ENCODE results near the gene ADAM33. TPM values are rescaled to one million over a fixed set of nuclear protein-coding genes. Genes with fewer than 3 reads are reported as not detected.
A peak's percentile ranks its signal among the peaks of the same experiment; 100 is the strongest.

ADAM33 gene
- total and polyA plus RNA-seq, 2 of the 13 experiments (the other 11 are each of a cell fraction or from before 2014, with no cell fraction given): not detected

- peak; percentile 44; the same call in 1 of the 2 replicates for TF ChIP-seq ZNF335 (CRISPR knock-in tag; IDR thresholded peaks at IDR 0.05)
- TF ChIP-seq MED13 (CRISPR knock-in tag; IDR thresholded peaks at IDR 0.05): 0 out of 2 replicates have a peak, but pooled peaks have one; percentile 19
- peak; percentile 64; the same call in 1 of the 2 replicates for TF ChIP-seq ZNF678 (CRISPR knock-in tag; IDR thresholded peaks at IDR 0.05)
- TF ChIP-seq, protein P1, sequence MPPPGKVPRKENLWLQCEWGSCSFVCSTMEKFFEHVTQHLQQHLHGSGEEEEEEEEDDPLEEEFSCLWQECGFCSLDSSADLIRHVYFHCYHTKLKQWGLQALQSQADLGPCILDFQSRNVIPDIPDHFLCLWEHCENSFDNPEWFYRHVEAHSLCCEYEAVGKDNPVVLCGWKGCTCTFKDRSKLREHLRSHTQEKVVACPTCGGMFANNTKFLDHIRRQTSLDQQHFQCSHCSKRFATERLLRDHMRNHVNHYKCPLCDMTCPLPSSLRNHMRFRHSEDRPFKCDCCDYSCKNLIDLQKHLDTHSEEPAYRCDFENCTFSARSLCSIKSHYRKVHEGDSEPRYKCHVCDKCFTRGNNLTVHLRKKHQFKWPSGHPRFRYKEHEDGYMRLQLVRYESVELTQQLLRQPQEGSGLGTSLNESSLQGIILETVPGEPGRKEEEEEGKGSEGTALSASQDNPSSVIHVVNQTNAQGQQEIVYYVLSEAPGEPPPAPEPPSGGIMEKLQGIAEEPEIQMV (CRISPR knock-in tag; IDR thresholded peaks at IDR 0.05; ENCODE audit: low read depth): peak; percentile 72; the same call in 1 of the 2 replicates
- TF ChIP-seq GATAD1 (CRISPR knock-in tag; IDR thresholded peaks at IDR 0.05): peak; percentile 60; the same call in 1 of the 2 replicates
- no peak for TF ChIP-seq PTBP1 (IDR thresholded peaks at IDR 0.05; ENCODE audit: low read depth, low read length, poor library complexity, severe bottlenecking)
- 0 out of 2 replicates have a peak, but pooled peaks have one; percentile 56 for TF ChIP-seq KLF6 (CRISPR knock-in tag; IDR thresholded peaks at IDR 0.05)
- TF ChIP-seq, protein P2, sequence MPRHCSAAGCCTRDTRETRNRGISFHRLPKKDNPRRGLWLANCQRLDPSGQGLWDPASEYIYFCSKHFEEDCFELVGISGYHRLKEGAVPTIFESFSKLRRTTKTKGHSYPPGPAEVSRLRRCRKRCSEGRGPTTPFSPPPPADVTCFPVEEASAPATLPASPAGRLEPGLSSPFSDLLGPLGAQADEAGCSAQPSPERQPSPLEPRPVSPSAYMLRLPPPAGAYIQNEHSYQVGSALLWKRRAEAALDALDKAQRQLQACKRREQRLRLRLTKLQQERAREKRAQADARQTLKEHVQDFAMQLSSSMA (CRISPR knock-in tag; IDR thresholded peaks at IDR 0.05): no peak
- TF ChIP-seq NR2F2 (IDR thresholded peaks at IDR 0.05; ENCODE audit: borderline replicate concordance, low read depth): peak; percentile 89
- TF ChIP-seq, protein P3, sequence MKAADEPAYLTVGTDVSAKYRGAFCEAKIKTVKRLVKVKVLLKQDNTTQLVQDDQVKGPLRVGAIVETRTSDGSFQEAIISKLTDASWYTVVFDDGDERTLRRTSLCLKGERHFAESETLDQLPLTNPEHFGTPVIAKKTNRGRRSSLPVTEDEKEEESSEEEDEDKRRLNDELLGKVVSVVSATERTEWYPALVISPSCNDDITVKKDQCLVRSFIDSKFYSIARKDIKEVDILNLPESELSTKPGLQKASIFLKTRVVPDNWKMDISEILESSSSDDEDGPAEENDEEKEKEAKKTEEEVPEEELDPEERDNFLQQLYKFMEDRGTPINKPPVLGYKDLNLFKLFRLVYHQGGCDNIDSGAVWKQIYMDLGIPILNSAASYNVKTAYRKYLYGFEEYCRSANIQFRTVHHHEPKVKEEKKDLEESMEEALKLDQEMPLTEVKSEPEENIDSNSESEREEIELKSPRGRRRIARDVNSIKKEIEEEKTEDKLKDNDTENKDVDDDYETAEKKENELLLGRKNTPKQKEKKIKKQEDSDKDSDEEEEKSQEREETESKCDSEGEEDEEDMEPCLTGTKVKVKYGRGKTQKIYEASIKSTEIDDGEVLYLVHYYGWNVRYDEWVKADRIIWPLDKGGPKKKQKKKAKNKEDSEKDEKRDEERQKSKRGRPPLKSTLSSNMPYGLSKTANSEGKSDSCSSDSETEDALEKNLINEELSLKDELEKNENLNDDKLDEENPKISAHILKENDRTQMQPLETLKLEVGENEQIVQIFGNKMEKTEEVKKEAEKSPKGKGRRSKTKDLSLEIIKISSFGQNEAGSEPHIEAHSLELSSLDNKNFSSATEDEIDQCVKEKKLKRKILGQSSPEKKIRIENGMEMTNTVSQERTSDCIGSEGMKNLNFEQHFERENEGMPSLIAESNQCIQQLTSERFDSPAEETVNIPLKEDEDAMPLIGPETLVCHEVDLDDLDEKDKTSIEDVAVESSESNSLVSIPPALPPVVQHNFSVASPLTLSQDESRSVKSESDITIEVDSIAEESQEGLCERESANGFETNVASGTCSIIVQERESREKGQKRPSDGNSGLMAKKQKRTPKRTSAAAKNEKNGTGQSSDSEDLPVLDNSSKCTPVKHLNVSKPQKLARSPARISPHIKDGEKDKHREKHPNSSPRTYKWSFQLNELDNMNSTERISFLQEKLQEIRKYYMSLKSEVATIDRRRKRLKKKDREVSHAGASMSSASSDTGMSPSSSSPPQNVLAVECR (CRISPR knock-in tag; IDR thresholded peaks at IDR 0.05; ENCODE audit: borderline replicate concordance): peak; percentile 75; the same call in 1 of the 2 replicates
- TF ChIP-seq ZNF775 (CRISPR knock-in tag; IDR thresholded peaks at IDR 0.05; ENCODE audit: borderline replicate concordance): 0 out of 2 replicates have a peak, but pooled peaks have one; percentile 77
- peak; percentile 98 for TF ChIP-seq CEBPB (IDR thresholded peaks at IDR 0.05; ENCODE audit: borderline replicate concordance, low read depth, low read length)
- TF ChIP-seq ZNF264 (CRISPR knock-in tag; IDR thresholded peaks at IDR 0.05): peak; percentile 89
- TF ChIP-seq, protein P4, sequence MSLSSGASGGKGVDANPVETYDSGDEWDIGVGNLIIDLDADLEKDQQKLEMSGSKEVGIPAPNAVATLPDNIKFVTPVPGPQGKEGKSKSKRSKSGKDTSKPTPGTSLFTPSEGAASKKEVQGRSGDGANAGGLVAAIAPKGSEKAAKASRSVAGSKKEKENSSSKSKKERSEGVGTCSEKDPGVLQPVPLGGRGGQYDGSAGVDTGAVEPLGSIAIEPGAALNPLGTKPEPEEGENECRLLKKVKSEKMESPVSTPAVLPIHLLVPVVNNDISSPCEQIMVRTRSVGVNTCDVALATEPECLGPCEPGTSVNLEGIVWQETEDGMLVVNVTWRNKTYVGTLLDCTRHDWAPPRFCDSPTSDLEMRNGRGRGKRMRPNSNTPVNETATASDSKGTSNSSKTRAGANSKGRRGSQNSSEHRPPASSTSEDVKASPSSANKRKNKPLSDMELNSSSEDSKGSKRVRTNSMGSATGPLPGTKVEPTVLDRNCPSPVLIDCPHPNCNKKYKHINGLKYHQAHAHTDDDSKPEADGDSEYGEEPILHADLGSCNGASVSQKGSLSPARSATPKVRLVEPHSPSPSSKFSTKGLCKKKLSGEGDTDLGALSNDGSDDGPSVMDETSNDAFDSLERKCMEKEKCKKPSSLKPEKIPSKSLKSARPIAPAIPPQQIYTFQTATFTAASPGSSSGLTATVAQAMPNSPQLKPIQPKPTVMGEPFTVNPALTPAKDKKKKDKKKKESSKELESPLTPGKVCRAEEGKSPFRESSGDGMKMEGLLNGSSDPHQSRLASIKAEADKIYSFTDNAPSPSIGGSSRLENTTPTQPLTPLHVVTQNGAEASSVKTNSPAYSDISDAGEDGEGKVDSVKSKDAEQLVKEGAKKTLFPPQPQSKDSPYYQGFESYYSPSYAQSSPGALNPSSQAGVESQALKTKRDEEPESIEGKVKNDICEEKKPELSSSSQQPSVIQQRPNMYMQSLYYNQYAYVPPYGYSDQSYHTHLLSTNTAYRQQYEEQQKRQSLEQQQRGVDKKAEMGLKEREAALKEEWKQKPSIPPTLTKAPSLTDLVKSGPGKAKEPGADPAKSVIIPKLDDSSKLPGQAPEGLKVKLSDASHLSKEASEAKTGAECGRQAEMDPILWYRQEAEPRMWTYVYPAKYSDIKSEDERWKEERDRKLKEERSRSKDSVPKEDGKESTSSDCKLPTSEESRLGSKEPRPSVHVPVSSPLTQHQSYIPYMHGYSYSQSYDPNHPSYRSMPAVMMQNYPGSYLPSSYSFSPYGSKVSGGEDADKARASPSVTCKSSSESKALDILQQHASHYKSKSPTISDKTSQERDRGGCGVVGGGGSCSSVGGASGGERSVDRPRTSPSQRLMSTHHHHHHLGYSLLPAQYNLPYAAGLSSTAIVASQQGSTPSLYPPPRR (CRISPR knock-in tag; IDR thresholded peaks at IDR 0.05; ENCODE audit: borderline replicate concordance): peak; percentile 67; the same call in 1 of the 2 replicates
- TF ChIP-seq SALL1 (CRISPR knock-in tag; IDR thresholded peaks at IDR 0.05): peak; percentile 96
- 0 out of 2 replicates have a peak, but pooled peaks have one; percentile 26 for TF ChIP-seq TOPORS (CRISPR knock-in tag; IDR thresholded peaks at IDR 0.05)
- 0 out of 2 replicates have a peak, but pooled peaks have one; percentile 56 for TF ChIP-seq KAT7 (CRISPR knock-in tag; IDR thresholded peaks at IDR 0.05; ENCODE audit: borderline replicate concordance)
Measured at GRCh38 chr20:3628502-3629314, 53.1 kb downstream of the ADAM33 start (continued).
